BJ (cell line): Measurements from ENCODE around the gene CORO2B. TPM values are rescaled to one million over a fixed set of nuclear protein-coding genes. Genes with fewer than 3 reads are reported as not detected.

ENCODE experiments used
- CTCF ChIA-PET: fragments of 350-600 bp; formaldehyde crosslinking; extraction: SDS; loops from one replicate; lab custom pipeline; 2021; ENCODE audit warnings: antibody characterized with exemption, inconsistent platforms; lab: Yijun Ruan, JAX
- POLR2A ChIA-PET: fragments of 300-600 bp; sonication (Branson Sonifier 250); formaldehyde crosslinking; extraction: SDS; loops from one replicate; lab custom pipeline; 2021; ENCODE audit warnings: antibody characterized with exemption; lab: Charles Lee
- DNase-seq: peaks from one replicate; pipeline ENCODE4 v3.0.0-alpha.2; 2011; ENCODE audit warnings: low read depth
- H3K27me3 ChIP-seq: 2 replicates; pipeline ENCODE4 v1.6.0; 2011; ENCODE audit warnings: low read length; ENCODE audit not compliant: control insufficient read depth, insufficient read depth
- H3K36me3 ChIP-seq: 2 replicates; pipeline ENCODE4 v1.5.1; 2011; ENCODE audit warnings: low read length; ENCODE audit not compliant: control insufficient read depth, insufficient read depth
- H3K4me3 ChIP-seq: 2 replicates; pipeline ENCODE4 v1.5.1; 2011; ENCODE audit warnings: low read depth, mild to moderate bottlenecking, control low read depth, low read length
- CTCF ChIP-seq: IDR thresholded peaks from 2 replicates; pipeline ENCODE4 v1.5.1; 2011; ENCODE audit warnings: low read depth, mild to moderate bottlenecking, control low read depth, inconsistent platforms, low read length, moderate library complexity; ENCODE audit not compliant: insufficient read depth
- polyA plus RNA-seq: library from polyadenylated mRNA; depleted of rRNA; stranded (reverse); fragments of >200 nt; gene quantifications from 2 replicates; pipeline ENCODE4 v1.2.3, GENCODE V29; 2011

The CORO2B gene
- polyA plus RNA-seq, 1 experiment, result 7.7 TPM

GRCh38 chr15:68765602-68766368 is 187.0 kb downstream of the CORO2B start:
- POLR2A ChIA-PET, result no interaction called here
- CTCF ChIA-PET, result interaction anchor here (0.8 kb wide), 1 partner anchor 9 kb away, joined by 3 read pairs; no protein-coding TSS in a partner anchor
- DNase-seq, result no peak
- no peaks in the 10 kb centered on the region for H3K36me3 ChIP-seq
- no peak for TF ChIP-seq CTCF
- no peak overlapping the region for H3K4me3 ChIP-seq
- peaks cover 4% of the 10 kb centered on the region for H3K27me3 ChIP-seq

- no peak for TF ChIP-seq CTCF
- Histone ChIP-seq H3K4me3 (no peak overlapping the region), H3K36me3 (no peaks in the 10 kb centered on the region), H3K27me3 (peaks cover 4% of the 10 kb centered on the region)
- no peak for DNase-seq
- CTCF ChIA-PET, result no interaction called here
- POLR2A ChIA-PET, result interaction anchor here (0.6 kb wide), 2 partner anchors 12 to 30 kb away, joined by 3 read pairs; no protein-coding TSS in a partner anchor
Measured at GRCh38 chr15:68767833-68768232, 189.0 kb downstream of the CORO2B start.

- H3K4me3 ChIP-seq, result no peak overlapping the region
- no peaks in the 10 kb centered on the region for H3K36me3 ChIP-seq
- no peak for TF ChIP-seq CTCF
- CTCF ChIA-PET, result no interaction called here
- DNase-seq, result no peak
- H3K27me3 ChIP-seq, result peaks cover 2% of the 10 kb centered on the region; the same call in 1 of the 2 replicates
- POLR2A ChIA-PET, result interaction anchor here (0.6 kb wide), 2 partner anchors 13 to 29 kb away, joined by 3 read pairs; no protein-coding TSS in a partner anchor
Measured at GRCh38 chr15:68768321-68768720, 189.5 kb downstream of the CORO2B start.

GRCh38 chr15:68769702-68770101 is 190.9 kb downstream of the CORO2B start:
- no peak for TF ChIP-seq CTCF
- H3K36me3 ChIP-seq, result no peaks in the 10 kb centered on the region
- ChIA-PET POLR2A (no interaction called here), CTCF (no interaction called here)
- no peak for DNase-seq
- H3K27me3 ChIP-seq, result peaks cover 2% of the 10 kb centered on the region; the same call in 1 of the 2 replicates
- H3K4me3 ChIP-seq, result no peak overlapping the region

- ChIA-PET CTCF (interaction anchor here (0.5 to 0.6 kb wide), 2 partner anchors 25 to 119 kb away, joined by 3 read pairs; no protein-coding TSS in a partner anchor), POLR2A (no interaction called here)
- Histone ChIP-seq H3K4me3 (no peak overlapping the region), H3K27me3 (peaks cover 2% of the 10 kb centered on the region; the same call in 1 of the 2 replicates), H3K36me3 (no peaks in the 10 kb centered on the region)
- TF ChIP-seq CTCF, result no peak
- DNase-seq, result no peak
Measured at GRCh38 chr15:68770216-68770615, 191.4 kb downstream of the CORO2B start.
